HG03159 (cell line): ENCODE data around the gene LTV1.
"Not testable (repeated sequence)": the region's sequence is repeated elsewhere in the genome, so short reads cannot be mapped to it uniquely, and the experiment has no call there.

Source experiments
- ATAC-seq: cut with Tn5 transposase; IDR thresholded peaks from one replicate; pipeline ENCODE4 v1.9.1; 2021; ENCODE audit warnings: mild to moderate bottlenecking, moderate library complexity; ENCODE audit not compliant: unreplicated experiment

Gene LTV1

GRCh38 chr6:143840595-143841265 lies 2.4 kb upstream of the LTV1 start:
- no peak for ATAC-seq

GRCh38 chr6:143842461-143842901 lies 657 bp upstream of the LTV1 start:
- ATAC-seq = no peak

- ATAC-seq = peak; percentile 3
These were observed 500 bp downstream of the LTV1 start for GRCh38 chr6:143843677-143843999.

- no peak for ATAC-seq
These were observed 868 bp downstream of the LTV1 start for GRCh38 chr6:143844006-143844405.

GRCh38 chr6:143845033-143845432 lies 1.9 kb downstream of the LTV1 start:
- no peak for ATAC-seq

GRCh38 chr6:143851706-143852105 lies 8.6 kb downstream of the LTV1 start:
- ATAC-seq = not testable (repeated sequence)

- not testable (repeated sequence) for ATAC-seq
These were observed 11.9 kb downstream of the LTV1 start for GRCh38 chr6:143855057-143855456.

- not testable (repeated sequence) for ATAC-seq
These were observed 13.6 kb downstream of the LTV1 start for GRCh38 chr6:143856762-143857161.

GRCh38 chr6:143857651-143858050 lies 14.5 kb downstream of the LTV1 start:
- ATAC-seq = no peak

GRCh38 chr6:143859891-143860660 lies 16.9 kb downstream of the LTV1 start:
- no peak for ATAC-seq

- no peak for ATAC-seq
These were observed 20.6 kb downstream of the LTV1 start for GRCh38 chr6:143863771-143864170.

GRCh38 chr6:143864234-143864633 lies 21.1 kb downstream of the LTV1 start, which contains the start of gene ZC2HC1B:
Gene ZC2HC1B, plus strand, starts transcription at chr6:143864474. Its CDS starts 66 bp downstream, at chr6:143864540.
- ATAC-seq = no peak

GRCh38 chr6:143867236-143867635 lies 24.1 kb downstream of the LTV1 start:
- ATAC-seq = no peak

- ATAC-seq = not testable (repeated sequence)
These were observed 25.7 kb downstream of the LTV1 start for GRCh38 chr6:143868808-143869207.

- not testable (repeated sequence) for ATAC-seq
These were observed 28.1 kb downstream of the LTV1 start for GRCh38 chr6:143871202-143871730.

GRCh38 chr6:143872201-143872600 lies 29.1 kb downstream of the LTV1 start:
- peak; percentile 97 for ATAC-seq

GRCh38 chr6:143873600-143873999 lies 30.5 kb downstream of the LTV1 start:
- ATAC-seq = not testable (repeated sequence)

- ATAC-seq = not testable (repeated sequence)
These were observed 31.4 kb downstream of the LTV1 start for GRCh38 chr6:143874503-143874902.

- no peak for ATAC-seq
These were observed 34.6 kb downstream of the LTV1 start for GRCh38 chr6:143877584-143878271.

- no peak for ATAC-seq
These were observed 35.2 kb downstream of the LTV1 start for GRCh38 chr6:143878272-143878760.

- ATAC-seq = no peak
These were observed 37.3 kb downstream of the LTV1 start for GRCh38 chr6:143880412-143880811.
